Measurements from ENCODE around the gene SEC14L2. TPM values are rescaled to one million over a fixed set of nuclear protein-coding genes. Genes with fewer than 3 reads are reported as not detected.
A peak's percentile ranks its signal among the peaks of the same experiment; 100 is the strongest.

SEC14L2 gene
- total RNA-seq, 1 donor: 16.6 TPM

DNA sequence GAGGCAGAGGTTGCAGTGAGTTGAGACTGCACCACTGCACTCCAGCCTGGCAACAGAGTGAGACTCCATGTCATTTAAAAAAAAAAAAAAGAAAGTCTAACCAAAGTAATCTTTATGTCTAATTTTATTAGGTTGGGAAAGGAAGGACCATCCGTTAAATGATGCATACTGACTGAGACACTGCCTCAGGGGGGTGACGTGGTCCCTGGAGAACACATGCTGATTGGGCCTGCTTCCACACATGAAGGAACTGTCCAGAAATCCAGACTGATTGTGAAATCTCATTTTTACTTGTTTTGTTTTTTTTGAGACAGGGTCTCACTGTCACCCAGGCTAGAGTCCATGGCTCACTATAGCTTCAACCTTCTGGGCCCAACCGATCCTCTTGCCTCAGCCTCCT lies 45.6 kb upstream of the SEC14L2 start:
- peaks cover 61% of the 10 kb centered on the region for H3K36me3 ChIP-seq (ENCODE audit: insufficient read depth, low read length)

GRCh38 chr22:30354644-30355043 lies 42.2 kb upstream of the SEC14L2 start:
- H3K4me3 ChIP-seq (ENCODE audit: insufficient read depth, low read length): no peak overlapping the region
- H3K4me1 ChIP-seq (ENCODE audit: insufficient read depth, low read length): peaks cover 17% of the 10 kb centered on the region
- no peaks in the 10 kb centered on the region for H3K9me3 ChIP-seq (ENCODE audit: low read depth, low read length)
- TF ChIP-seq, protein P1, sequence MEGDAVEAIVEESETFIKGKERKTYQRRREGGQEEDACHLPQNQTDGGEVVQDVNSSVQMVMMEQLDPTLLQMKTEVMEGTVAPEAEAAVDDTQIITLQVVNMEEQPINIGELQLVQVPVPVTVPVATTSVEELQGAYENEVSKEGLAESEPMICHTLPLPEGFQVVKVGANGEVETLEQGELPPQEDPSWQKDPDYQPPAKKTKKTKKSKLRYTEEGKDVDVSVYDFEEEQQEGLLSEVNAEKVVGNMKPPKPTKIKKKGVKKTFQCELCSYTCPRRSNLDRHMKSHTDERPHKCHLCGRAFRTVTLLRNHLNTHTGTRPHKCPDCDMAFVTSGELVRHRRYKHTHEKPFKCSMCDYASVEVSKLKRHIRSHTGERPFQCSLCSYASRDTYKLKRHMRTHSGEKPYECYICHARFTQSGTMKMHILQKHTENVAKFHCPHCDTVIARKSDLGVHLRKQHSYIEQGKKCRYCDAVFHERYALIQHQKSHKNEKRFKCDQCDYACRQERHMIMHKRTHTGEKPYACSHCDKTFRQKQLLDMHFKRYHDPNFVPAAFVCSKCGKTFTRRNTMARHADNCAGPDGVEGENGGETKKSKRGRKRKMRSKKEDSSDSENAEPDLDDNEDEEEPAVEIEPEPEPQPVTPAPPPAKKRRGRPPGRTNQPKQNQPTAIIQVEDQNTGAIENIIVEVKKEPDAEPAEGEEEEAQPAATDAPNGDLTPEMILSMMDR (IDR thresholded peaks at IDR 0.05; ENCODE audit: extremely low read depth, low read depth, low read length): no peak
- peaks cover 42% of the 10 kb centered on the region for H4K20me1 ChIP-seq (ENCODE audit: insufficient read depth, low read length)
- H2AFZ ChIP-seq (ENCODE audit: low read length): no peak overlapping the region
- no peak for DNase-seq (ENCODE audit: insufficient read length, low spot score, missing footprints)
- no peaks in the 10 kb centered on the region for H3K27me3 ChIP-seq (ENCODE audit: insufficient read depth, low read length)
- peaks cover 34% of the 10 kb centered on the region for H3K36me3 ChIP-seq (ENCODE audit: insufficient read depth, low read length)
- H3K4me2 ChIP-seq (ENCODE audit: insufficient read depth, low read length): peak overlapping the region; percentile 92
- no peak overlapping the region for H3K27ac ChIP-seq (ENCODE audit: low read depth, low read length)
- H3K79me2 ChIP-seq (ENCODE audit: insufficient read depth, low read length): peaks cover 66% of the 10 kb centered on the region

More for the DNA sequence above, 45.6 kb upstream of the SEC14L2 start:
- peaks cover 17% of the 10 kb centered on the region for H3K4me1 ChIP-seq (ENCODE audit: insufficient read depth, low read length)
- H3K79me2 ChIP-seq (ENCODE audit: insufficient read depth, low read length): peaks cover 91% of the 10 kb centered on the region
- H3K4me3 ChIP-seq (ENCODE audit: insufficient read depth, low read length): no peak overlapping the region
- DNase-seq (ENCODE audit: insufficient read length, low spot score, missing footprints): no peak
- no peak overlapping the region for H3K4me2 ChIP-seq (ENCODE audit: insufficient read depth, low read length)
- H2AFZ ChIP-seq (ENCODE audit: low read length): no peak overlapping the region
- no peaks in the 10 kb centered on the region for H3K9me3 ChIP-seq (ENCODE audit: low read depth, low read length)
- TF ChIP-seq, protein P1 (IDR thresholded peaks at IDR 0.05; ENCODE audit: extremely low read depth, low read depth, low read length): no peak
- no peaks in the 10 kb centered on the region for H3K27me3 ChIP-seq (ENCODE audit: insufficient read depth, low read length)
- H4K20me1 ChIP-seq (ENCODE audit: insufficient read depth, low read length): peaks cover 53% of the 10 kb centered on the region
- no peak overlapping the region for H3K27ac ChIP-seq (ENCODE audit: low read depth, low read length)

GRCh38 chr22:30356449-30357235 lies 40.2 kb upstream of the SEC14L2 start, which contains the start of the genes CCDC157 and SF3A1:
Gene CCDC157, plus strand, starts transcription at chr22:30357007. Its CDS starts 8,994 bp downstream, at chr22:30366001.
Gene SF3A1, minus strand, starts transcription at chr22:30356894. Its CDS starts 102 bp downstream, at chr22:30356792.
- peak within 1 kb of the TSS; percentile 98 for H3K4me3 ChIP-seq (ENCODE audit: insufficient read depth, low read length)
- peak within 1 kb of the TSS; percentile 92 for H3K4me2 ChIP-seq (ENCODE audit: insufficient read depth, low read length)
- H3K4me1 ChIP-seq (ENCODE audit: insufficient read depth, low read length): peaks cover 17% of the 10 kb centered on the region
- peak within 1 kb of the TSS; percentile 88 for H3K27ac ChIP-seq (ENCODE audit: low read depth, low read length)
- H4K20me1 ChIP-seq (ENCODE audit: insufficient read depth, low read length): peaks cover 42% of the 10 kb centered on the region
- no peaks in the 10 kb centered on the region for H3K27me3 ChIP-seq (ENCODE audit: insufficient read depth, low read length)
- TF ChIP-seq, protein P1 (IDR thresholded peaks at IDR 0.05; ENCODE audit: extremely low read depth, low read depth, low read length): no peak
- DNase-seq (ENCODE audit: insufficient read length, low spot score, missing footprints): peak; percentile 98
- peaks cover 15% of the 10 kb centered on the region for H3K36me3 ChIP-seq (ENCODE audit: insufficient read depth, low read length)
- H3K9me3 ChIP-seq (ENCODE audit: low read depth, low read length): no peaks in the 10 kb centered on the region
- H2AFZ ChIP-seq (ENCODE audit: low read length): peak within 1 kb of the TSS; percentile 100
- H3K79me2 ChIP-seq (ENCODE audit: insufficient read depth, low read length): peaks cover 48% of the 10 kb centered on the region

DNA sequence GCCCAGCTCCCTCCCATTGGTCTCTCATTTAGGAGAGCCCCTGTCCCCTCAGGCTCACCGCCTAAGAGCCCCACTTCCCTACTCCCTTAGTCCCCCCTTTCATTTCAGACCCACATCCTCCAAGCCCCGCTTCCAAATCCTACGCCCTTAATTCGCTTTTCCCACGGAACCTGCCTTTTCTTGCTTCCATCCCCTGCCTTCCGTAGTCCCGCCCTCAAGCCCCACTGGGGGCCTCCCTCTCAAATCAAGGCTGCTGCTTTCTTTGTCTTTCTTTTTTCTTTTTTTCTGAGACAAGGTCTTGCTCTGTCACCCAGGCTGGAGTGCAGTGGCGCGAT lies 39.6 kb upstream of the SEC14L2 start:
- Histone ChIP-seq H3K4me1 (ENCODE audit: insufficient read depth, low read length) (peaks cover 17% of the 10 kb centered on the region), H3K36me3 (ENCODE audit: insufficient read depth, low read length) (peaks cover 9% of the 10 kb centered on the region), H3K27ac (ENCODE audit: low read depth, low read length) (peak overlapping the region; percentile 88), H3K9me3 (ENCODE audit: low read depth, low read length) (no peaks in the 10 kb centered on the region), H2AFZ (ENCODE audit: low read length) (peak overlapping the region; percentile 100), H3K79me2 (ENCODE audit: insufficient read depth, low read length) (peaks cover 42% of the 10 kb centered on the region), H4K20me1 (ENCODE audit: insufficient read depth, low read length) (peaks cover 36% of the 10 kb centered on the region), H3K4me3 (ENCODE audit: insufficient read depth, low read length) (peak overlapping the region; percentile 98), H3K4me2 (ENCODE audit: insufficient read depth, low read length) (peak overlapping the region; percentile 92), H3K27me3 (ENCODE audit: insufficient read depth, low read length) (no peaks in the 10 kb centered on the region)
- DNase-seq (ENCODE audit: insufficient read length, low spot score, missing footprints): peak; percentile 89
- TF ChIP-seq, protein P1 (IDR thresholded peaks at IDR 0.05; ENCODE audit: extremely low read depth, low read depth, low read length): no peak
